ENCODE measurements around the gene ATP5PD. TPM values are rescaled to one million over a fixed set of nuclear protein-coding genes. Genes with fewer than 3 reads are reported as not detected.

Gene ATP5PD
- total RNA-seq, 1 experiment from 2014 or later, result 362 TPM

GRCh38 chr17:74994440-74994839, 52.3 kb downstream of the ATP5PD start:
- POLR2A ChIA-PET, result interaction anchor here (0.8 to 10.4 kb wide), 10 partner anchors 15 to 123 kb away, joined by 3 to 228 read pairs (median 12); partner anchors contain the start of genes ATP5PD, FDXR, KCTD2 and MRPL58
- BruUV-seq (replicated peaks), result no TSS peak
- H3K27me3 Mint-ChIP-seq (ENCODE audit: insufficient read depth, unreplicated experiment), result no peaks in the 10 kb centered on the region
- H3K36me3 Mint-ChIP-seq (ENCODE audit: insufficient read depth, unreplicated experiment), result peaks cover 6% of the 10 kb centered on the region
- H3K4me3 Mint-ChIP-seq (ENCODE audit: unreplicated experiment), result no peak overlapping the region
- CTCF ChIA-PET, result interaction anchor here (0.6 to 1.7 kb wide), 7 partner anchors 17 to 512 kb away, joined by 3 to 9 read pairs (median 3); partner anchors contain the start of genes MRPL58 and OTOP2
- intact Hi-C loops (cut with micrococcal nuclease), result no loop called here
- peak; percentile 43 for DNase-seq (ENCODE audit: unreplicated experiment)
- H3K27ac Mint-ChIP-seq (ENCODE audit: low read depth, unreplicated experiment), result no peak overlapping the region
- TF ChIP-seq, protein P1, sequence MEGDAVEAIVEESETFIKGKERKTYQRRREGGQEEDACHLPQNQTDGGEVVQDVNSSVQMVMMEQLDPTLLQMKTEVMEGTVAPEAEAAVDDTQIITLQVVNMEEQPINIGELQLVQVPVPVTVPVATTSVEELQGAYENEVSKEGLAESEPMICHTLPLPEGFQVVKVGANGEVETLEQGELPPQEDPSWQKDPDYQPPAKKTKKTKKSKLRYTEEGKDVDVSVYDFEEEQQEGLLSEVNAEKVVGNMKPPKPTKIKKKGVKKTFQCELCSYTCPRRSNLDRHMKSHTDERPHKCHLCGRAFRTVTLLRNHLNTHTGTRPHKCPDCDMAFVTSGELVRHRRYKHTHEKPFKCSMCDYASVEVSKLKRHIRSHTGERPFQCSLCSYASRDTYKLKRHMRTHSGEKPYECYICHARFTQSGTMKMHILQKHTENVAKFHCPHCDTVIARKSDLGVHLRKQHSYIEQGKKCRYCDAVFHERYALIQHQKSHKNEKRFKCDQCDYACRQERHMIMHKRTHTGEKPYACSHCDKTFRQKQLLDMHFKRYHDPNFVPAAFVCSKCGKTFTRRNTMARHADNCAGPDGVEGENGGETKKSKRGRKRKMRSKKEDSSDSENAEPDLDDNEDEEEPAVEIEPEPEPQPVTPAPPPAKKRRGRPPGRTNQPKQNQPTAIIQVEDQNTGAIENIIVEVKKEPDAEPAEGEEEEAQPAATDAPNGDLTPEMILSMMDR (IDR thresholded peaks at IDR 0.05; ENCODE audit: unreplicated experiment), result no peak
- H3K4me1 Mint-ChIP-seq (ENCODE audit: insufficient read depth, unreplicated experiment), result peaks cover 25% of the 10 kb centered on the region
- H3K9me3 Mint-ChIP-seq (ENCODE audit: unreplicated experiment), result no peaks in the 10 kb centered on the region

GRCh38 chr17:74992223-74992622, 54.5 kb downstream of the ATP5PD start:
- intact Hi-C loops (cut with micrococcal nuclease), result no loop called here
- TF ChIP-seq, protein P1 (IDR thresholded peaks at IDR 0.05; ENCODE audit: unreplicated experiment), result no peak
- POLR2A ChIA-PET, result interaction anchor here (0.6 to 10.4 kb wide), 17 partner anchors 9 to 1565 kb away, joined by 3 to 228 read pairs (median 6); partner anchors contain the start of genes ATP5PD, FDXR, KCTD2 and MRPL58
- DNase-seq (ENCODE audit: unreplicated experiment), result peak; percentile 11
- Mint-ChIP-seq H3K27me3 (ENCODE audit: insufficient read depth, unreplicated experiment) (no peaks in the 10 kb centered on the region), H3K9me3 (ENCODE audit: unreplicated experiment) (no peaks in the 10 kb centered on the region), H3K4me3 (ENCODE audit: unreplicated experiment) (peak overlapping the region; percentile 56), H3K4me1 (ENCODE audit: insufficient read depth, unreplicated experiment) (peaks cover 27% of the 10 kb centered on the region), H3K27ac (ENCODE audit: low read depth, unreplicated experiment) (peak overlapping the region; percentile 16), H3K36me3 (ENCODE audit: insufficient read depth, unreplicated experiment) (peaks cover 6% of the 10 kb centered on the region)
- CTCF ChIA-PET, result interaction anchor here (1.0 to 4.2 kb wide), 4 partner anchors 21 to 138 kb away, joined by 3 to 20 read pairs (median 3); partner anchors contain the start of gene USH1G
- no TSS peak for BruUV-seq (replicated peaks)

DNA sequence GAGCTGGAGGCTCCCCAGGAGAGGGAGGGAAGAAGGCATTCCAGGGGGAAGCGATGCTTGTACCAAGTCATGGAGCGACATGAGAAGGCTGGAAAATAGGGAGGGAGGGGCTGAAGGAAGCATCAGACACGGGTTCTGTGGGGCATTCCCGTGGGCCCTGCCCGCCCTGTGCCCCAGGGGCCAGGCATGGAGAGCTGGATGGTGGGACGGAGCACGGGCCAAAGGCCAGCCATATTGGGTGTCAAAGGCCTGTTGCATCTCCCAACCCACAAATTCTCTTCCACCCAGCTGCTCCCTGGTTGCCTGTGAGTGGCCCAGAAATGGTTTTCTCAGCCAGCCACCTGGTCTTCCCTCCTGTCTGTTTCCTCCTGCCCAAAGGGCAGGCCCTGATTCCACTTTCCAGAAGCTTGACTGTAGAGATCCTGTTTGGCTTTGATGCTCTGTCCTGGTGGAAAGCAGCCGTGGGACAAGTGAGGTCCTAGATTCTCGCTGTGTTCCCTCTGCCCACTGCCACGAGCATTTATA, 56.1 kb downstream of the ATP5PD start:
- ChIA-PET CTCF (interaction anchor here (0.6 to 4.2 kb wide), 7 partner anchors 22 to 249 kb away, joined by 3 to 29 read pairs (median 4); partner anchors contain the start of genes MRPL58 and OTOP2), POLR2A (interaction anchor here (0.9 to 10.4 kb wide), 7 partner anchors 19 to 164 kb away, joined by 3 to 228 read pairs (median 4); partner anchors contain the start of genes ARMC7, FDXR and MRPL58)
- no TSS peak for BruUV-seq (replicated peaks)
- Mint-ChIP-seq H3K36me3 (ENCODE audit: insufficient read depth, unreplicated experiment) (peaks cover 6% of the 10 kb centered on the region), H3K27me3 (ENCODE audit: insufficient read depth, unreplicated experiment) (no peaks in the 10 kb centered on the region), H3K4me3 (ENCODE audit: unreplicated experiment) (no peak overlapping the region), H3K9me3 (ENCODE audit: unreplicated experiment) (no peaks in the 10 kb centered on the region), H3K27ac (ENCODE audit: low read depth, unreplicated experiment) (no peak overlapping the region), H3K4me1 (ENCODE audit: insufficient read depth, unreplicated experiment) (peaks cover 30% of the 10 kb centered on the region)
- TF ChIP-seq, protein P1 (IDR thresholded peaks at IDR 0.05; ENCODE audit: unreplicated experiment), result no peak
- intact Hi-C loops (cut with micrococcal nuclease), result no loop called here
- DNase-seq (ENCODE audit: unreplicated experiment), result no peak

Other genes starting within 250 kb of the ATP5PD start
- gene GRIN2C, start 187.1 kb downstream of the ATP5PD start, total RNA-seq (2022), result 0.12 and 0.28 TPM in 2 replicates
- 25.0 and 29.7 TPM in 2 replicates for gene FDXR, start 174.0 kb downstream of the ATP5PD start, total RNA-seq (2022)
- not detected in 2 replicates for gene FADS6, start 153.3 kb downstream of the ATP5PD start, total RNA-seq (2022)
- not detected in 2 replicates for gene USH1G, start 123.7 kb downstream of the ATP5PD start, total RNA-seq (2022)
- gene OTOP2, start 122.7 kb downstream of the ATP5PD start, total RNA-seq (2022), result not detected in 2 replicates
- gene OTOP3, start 111.1 kb downstream of the ATP5PD start, total RNA-seq (2022), result not detected in 2 replicates
- 3.2 and 7.0 TPM in 2 replicates for gene HID1, start 74.2 kb downstream of the ATP5PD start, total RNA-seq (2022)
- gene CDR2L, start 59.3 kb downstream of the ATP5PD start, total RNA-seq (2022), result 3.4 and 4.1 TPM in 2 replicates
- 56.5 and 71.2 TPM in 2 replicates for gene MRPL58, start 34.3 kb downstream of the ATP5PD start, total RNA-seq (2022)
- 11.9 and 12.8 TPM in 2 replicates for gene KCTD2, start 256 bp upstream of the ATP5PD start, total RNA-seq (2022)
- gene SLC16A5, start 41.0 kb upstream of the ATP5PD start, total RNA-seq (2022), result 26.0 and 33.1 TPM in 2 replicates
- gene ARMC7, start 63.0 kb upstream of the ATP5PD start, total RNA-seq (2022), result 9.3 and 13.3 TPM in 2 replicates
- gene NT5C, start 84.8 kb upstream of the ATP5PD start, total RNA-seq (2022), result 105 and 113 TPM in 2 replicates
- 342 and 360 TPM in 2 replicates for gene JPT1, start 107.5 kb upstream of the ATP5PD start, total RNA-seq (2022)
- 186 and 194 TPM in 2 replicates for gene SUMO2, start 136.0 kb upstream of the ATP5PD start, total RNA-seq (2022)
- 42.3 and 49.2 TPM in 2 replicates for gene NUP85, start 158.7 kb upstream of the ATP5PD start, total RNA-seq (2022)
- 32.7 and 39.5 TPM in 2 replicates for gene GGA3, start 214.6 kb upstream of the ATP5PD start, total RNA-seq (2022)
- gene MRPS7, start 214.9 kb upstream of the ATP5PD start, total RNA-seq (2022), result 73.9 and 75.0 TPM in 2 replicates
- gene MIF4GD, start 224.3 kb upstream of the ATP5PD start, total RNA-seq (2022), result 23.3 and 29.6 TPM in 2 replicates
- gene SLC25A19, start 242.5 kb upstream of the ATP5PD start, total RNA-seq (2022), result 14.8 and 22.6 TPM in 2 replicates

All from MCF 10A (cell line).